Smooth muscle cell (in vitro differentiated cells): ENCODE measurements around the gene CROCC2. TPM values are rescaled to one million over a fixed set of nuclear protein-coding genes. Genes with fewer than 3 reads are reported as not detected.

Experiments
- DNase-seq: peaks from one replicate; lab custom pipeline; 2025; ENCODE audit not compliant: unreplicated experiment; lab: John Stamatoyannopoulos, UW
- H2AFZ ChIP-seq: fragments of 200-600 bp; sonication (generic); 2 replicates; pipeline ENCODE4 v1.6.0; 2016; ENCODE audit warnings: antibody characterized with exemption, low read depth, mild to moderate bottlenecking
- H3F3A ChIP-seq: fragments of 200-600 bp; sonication (generic); 2 replicates; pipeline ENCODE4 v1.6.0; 2017; ENCODE audit warnings: antibody characterized with exemption, low read depth
- H3K27ac ChIP-seq: fragments of 200-600 bp; sonication (generic); 2 replicates; pipeline ENCODE4 v1.5.1; 2016; ENCODE audit warnings: low read depth, mild to moderate bottlenecking
- H3K27me3 ChIP-seq: fragments of 200-600 bp; sonication (generic); 2 replicates; pipeline ENCODE4 v1.6.1; 2016; ENCODE audit warnings: low read depth, mild to moderate bottlenecking
- H3K36me3 ChIP-seq: fragments of 200-600 bp; sonication (generic); 2 replicates; pipeline ENCODE4 v1.5.1; 2016; ENCODE audit warnings: low read depth
- H3K4me1 ChIP-seq: fragments of 200-600 bp; sonication (generic); 2 replicates; pipeline ENCODE4 v1.5.1; 2016; ENCODE audit warnings: low read depth
- H3K4me2 ChIP-seq: fragments of 200-600 bp; sonication (generic); 2 replicates; pipeline ENCODE4 v1.6.0; 2016; ENCODE audit warnings: mild to moderate bottlenecking
- H3K4me3 ChIP-seq: fragments of 200-600 bp; sonication (generic); 2 replicates; pipeline ENCODE4 v1.5.1; 2016; ENCODE audit warnings: mild to moderate bottlenecking
- H3K79me2 ChIP-seq: fragments of 200-600 bp; sonication (generic); 2 replicates; pipeline ENCODE4 v1.6.0; 2016; ENCODE audit warnings: low read depth, mild to moderate bottlenecking
- H3K9ac ChIP-seq: fragments of 200-600 bp; sonication (generic); 2 replicates; pipeline ENCODE4 v1.6.0; 2016; ENCODE audit warnings: low read depth
- H3K9me3 ChIP-seq: fragments of 200-600 bp; sonication (generic); replicated peaks from 2 replicates; pipeline ENCODE4 v1.5.1; 2016; ENCODE audit warnings: low read depth
- H4K20me1 ChIP-seq: fragments of 200-600 bp; sonication (generic); 2 replicates; pipeline ENCODE4 v1.6.0; 2016; ENCODE audit warnings: low read depth
- CTCF ChIP-seq: fragments of 200-600 bp; sonication (generic); IDR thresholded peaks from 2 replicates; pipeline ENCODE4 v1.5.1; 2017; ENCODE audit warnings: borderline replicate concordance, mild to moderate bottlenecking, antibody characterized with exemption; ENCODE audit not compliant: insufficient read depth, poor library complexity, severe bottlenecking
- WGBS: methylation state at CpG from one replicate; pipeline ENCODE4 v1.1.7; 2016; ENCODE audit warnings: low lambda C conversion rate; 5-methylcytosine and 5-hydroxymethylcytosine counted together
- polyA plus RNA-seq: library from polyadenylated mRNA; unstranded; fragments of >200 nt; fragmentation: Nextera tagmentation; extraction: Ambion mirVana; gene quantifications from 2 replicates; pipeline ENCODE4 v1.2.1, GENCODE V29; 2016
- total RNA-seq: library from RNA; depleted of rRNA; stranded (reverse); fragments of >200 nt; gene quantifications from 2 replicates; pipeline ENCODE4 v1.2.3, GENCODE V29; 2014

Gene CROCC2
- total and polyA plus RNA-seq, 2 experiments from 2014 or later, result not detected

DNA sequence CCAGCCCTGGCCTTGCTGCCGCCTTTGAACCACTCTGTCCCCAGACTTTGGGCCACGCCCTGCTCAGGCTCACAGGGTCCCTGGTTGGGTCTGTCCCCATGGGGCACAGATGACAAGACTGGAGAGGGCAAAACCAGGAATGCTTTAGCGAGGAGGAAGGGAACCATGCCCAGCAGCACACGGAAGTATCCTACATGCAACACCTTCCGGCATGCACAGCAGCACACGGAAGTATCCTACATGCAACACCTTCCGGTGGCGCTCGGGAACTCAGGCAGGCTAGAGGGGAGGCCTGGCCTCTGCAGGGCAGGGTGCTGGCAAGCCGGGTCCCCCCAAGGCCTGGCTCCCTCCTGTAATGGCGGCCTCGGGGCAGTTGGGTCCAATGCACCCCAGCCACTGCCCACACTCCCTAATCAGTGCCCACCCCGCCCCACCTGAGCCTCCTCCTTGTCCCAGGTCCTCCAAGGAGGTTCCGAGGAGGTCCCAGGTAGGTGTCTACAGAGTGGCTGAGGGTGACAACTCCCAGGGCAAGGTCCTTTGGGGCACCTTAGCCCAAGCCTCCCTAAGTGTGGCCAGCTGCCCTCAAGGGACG is 58.7 kb downstream of the CROCC2 start:
- no peak for DNase-seq
- H3K27me3 ChIP-seq, result no peaks in the 10 kb centered on the region

GRCh38 chr2:240965296-240965904 is 59.3 kb downstream of the CROCC2 start:
- DNase-seq, result no peak
- Histone ChIP-seq H3K27ac (no peak overlapping the region), H3K9me3 (no peaks in the 10 kb centered on the region), H3K27me3 (no peaks in the 10 kb centered on the region), H3K9ac (no peak overlapping the region), H4K20me1 (no peaks in the 10 kb centered on the region), H3F3A (no peaks in the 10 kb centered on the region), H3K36me3 (no peaks in the 10 kb centered on the region), H3K79me2 (no peaks in the 10 kb centered on the region), H2AFZ (no peak overlapping the region), H3K4me2 (no peak overlapping the region), H3K4me1 (peaks cover 7% of the 10 kb centered on the region), H3K4me3 (no peak overlapping the region)
- WGBS, result 81% methylated on average over 22 of the region's 22 CpGs
- no peak for TF ChIP-seq CTCF

More for the DNA sequence above, 58.7 kb downstream of the CROCC2 start:
- no peak overlapping the region for H3K9ac ChIP-seq
- H3K79me2 ChIP-seq, result no peaks in the 10 kb centered on the region
- H3K4me1 ChIP-seq, result peaks cover 7% of the 10 kb centered on the region
- H3K9me3 ChIP-seq, result no peaks in the 10 kb centered on the region
- H3K27ac ChIP-seq, result no peak overlapping the region
- TF ChIP-seq CTCF, result no peak
- H3K36me3 ChIP-seq, result no peaks in the 10 kb centered on the region
- H3K4me3 ChIP-seq, result no peak overlapping the region
- no peak overlapping the region for H2AFZ ChIP-seq
- no peaks in the 10 kb centered on the region for H3F3A ChIP-seq
- WGBS, result 96% methylated on average over 13 of the region's 15 CpGs
- H3K4me2 ChIP-seq, result no peak overlapping the region
- no peaks in the 10 kb centered on the region for H4K20me1 ChIP-seq

DNA sequence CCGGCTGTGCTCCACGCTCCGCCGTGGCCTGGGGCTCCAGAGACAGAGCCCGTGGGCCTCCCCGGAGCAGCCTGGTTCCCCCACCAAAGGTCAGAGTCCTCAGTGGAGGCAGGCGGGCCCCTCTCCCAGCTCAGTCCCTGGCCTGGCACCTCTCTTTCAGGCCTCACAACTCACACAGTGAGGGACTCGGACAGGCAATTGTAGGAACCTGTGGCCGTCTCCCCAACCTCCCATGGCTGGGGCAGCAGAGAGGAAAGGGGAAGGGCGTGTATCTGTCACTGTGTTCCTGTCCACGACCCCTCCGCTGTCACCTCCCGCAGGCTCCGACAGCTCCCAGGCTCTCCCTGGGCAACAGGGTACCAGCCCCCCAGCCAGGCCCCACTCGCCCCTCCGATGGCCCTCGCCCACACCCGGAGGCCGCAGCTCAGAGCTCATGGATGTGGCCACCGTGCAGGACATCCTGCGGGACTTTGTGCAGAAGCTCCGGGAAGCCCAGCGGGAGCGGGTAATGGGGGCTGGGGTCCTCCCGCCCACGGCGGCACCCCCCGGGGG is 59.8 kb downstream of the CROCC2 start:
- Histone ChIP-seq H3K27ac (no peak overlapping the region), H3K4me3 (no peak overlapping the region), H3K79me2 (no peaks in the 10 kb centered on the region), H4K20me1 (no peaks in the 10 kb centered on the region), H3K9ac (no peak overlapping the region), H3K4me2 (no peak overlapping the region), H3K27me3 (no peaks in the 10 kb centered on the region), H3K9me3 (no peaks in the 10 kb centered on the region), H2AFZ (no peak overlapping the region), H3K4me1 (peaks cover 7% of the 10 kb centered on the region), H3K36me3 (no peaks in the 10 kb centered on the region), H3F3A (no peaks in the 10 kb centered on the region)
- TF ChIP-seq CTCF, result no peak
- no peak for DNase-seq
- 94% methylated on average over 28 of the region's 28 CpGs for WGBS
